HL-60/S4 (cell line): Measurements from ENCODE around the gene MGAT5.
"Not testable (repeated sequence)": the region's sequence is repeated elsewhere in the genome, so short reads cannot be mapped to it uniquely, and the experiment has no call there.

ENCODE experiments used
- in situ Hi-C: fragments of 300-500 bp; cut with MboI; formaldehyde crosslinking; loops from 2 replicates; pipeline ENCODE4 v1.14.3; 2022; ENCODE audit warnings: low sequenced_read_pairs

MGAT5 gene

DNA sequence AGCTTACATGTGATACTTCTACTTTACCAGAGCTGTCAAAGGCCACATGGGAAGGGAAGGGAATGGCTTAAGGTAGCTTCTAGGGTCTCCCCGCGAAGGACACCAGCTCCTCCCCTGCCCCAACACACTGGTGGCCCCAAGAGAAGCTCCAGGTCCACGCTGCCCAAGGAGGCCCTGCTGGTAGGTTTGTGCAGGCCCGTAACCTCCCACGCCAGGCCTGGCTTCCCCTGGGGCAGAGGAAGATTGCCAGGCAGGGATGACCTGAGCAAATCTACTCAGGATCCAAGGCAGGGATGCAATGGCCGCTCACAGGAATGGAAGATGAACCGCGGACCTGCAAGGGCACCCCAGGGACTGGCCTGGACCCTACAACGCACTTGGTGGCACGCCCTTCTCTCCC is 205.1 kb downstream of the MGAT5 start:
- in situ Hi-C loops: no loop called here

- in situ Hi-C loops: no loop called here
Observed at GRCh38 chr2:134459706-134460406, 206.0 kb downstream of the MGAT5 start.

DNA sequence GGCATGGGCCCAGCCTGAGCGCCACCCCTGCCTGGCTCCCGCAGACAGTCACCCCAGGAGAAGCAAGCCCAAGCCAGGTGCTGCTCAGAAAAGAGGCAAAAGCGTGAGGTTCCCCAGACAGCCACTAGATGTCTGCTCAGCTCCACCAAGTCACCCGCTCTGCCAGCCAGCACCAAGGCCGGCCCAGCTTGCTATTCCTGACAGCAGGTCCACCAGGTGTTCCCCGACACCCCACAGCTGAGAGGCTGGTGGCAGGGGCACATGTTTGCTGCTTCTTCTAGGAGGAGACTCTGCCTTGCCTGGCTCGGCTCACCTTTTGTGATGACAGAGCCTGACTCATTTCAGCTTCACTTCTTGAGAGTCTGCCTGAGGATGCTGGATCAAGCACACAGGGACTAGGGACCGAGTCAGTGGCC is 206.7 kb downstream of the MGAT5 start:
- in situ Hi-C loops: no loop called here

DNA sequence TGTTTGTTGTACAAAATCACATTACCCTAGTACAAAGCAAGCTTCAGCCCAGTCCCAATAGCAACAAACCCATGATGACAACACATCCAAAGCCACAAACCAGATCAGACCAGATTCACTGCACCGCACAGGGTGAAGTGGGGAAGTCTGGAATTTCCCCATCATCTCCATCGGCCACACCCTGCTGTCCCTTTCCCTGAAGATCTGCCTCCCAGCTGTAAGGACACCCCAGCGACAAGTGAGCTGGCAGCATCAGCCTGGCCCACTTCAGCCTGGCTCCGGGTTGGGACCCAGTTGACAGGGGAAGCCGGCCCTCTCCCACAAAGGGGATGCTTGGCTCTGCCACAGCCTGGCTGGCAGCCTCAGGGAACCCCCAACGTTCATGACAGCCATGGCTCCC is 207.6 kb downstream of the MGAT5 start:
- in situ Hi-C loops: no loop called here

DNA sequence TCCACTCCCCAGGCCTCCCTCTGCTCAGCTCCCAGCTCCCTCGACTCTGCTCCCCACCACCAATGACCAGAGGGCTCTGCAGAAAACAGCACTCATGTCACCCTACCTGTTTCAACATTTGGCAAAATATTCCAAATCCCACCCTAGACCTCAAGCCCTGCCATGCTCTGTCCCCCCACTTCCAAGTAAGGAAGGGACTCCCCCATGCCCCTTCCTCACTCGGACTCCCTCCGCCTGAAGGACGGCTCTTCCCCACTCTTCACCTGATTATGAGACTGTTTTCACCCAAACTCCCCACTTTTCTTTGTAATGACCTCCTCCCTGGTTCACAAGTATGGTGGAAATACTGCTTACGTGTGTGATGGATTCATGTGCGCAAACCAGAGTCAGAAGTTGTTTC is 208.4 kb downstream of the MGAT5 start:
- in situ Hi-C loops: no loop called here

DNA sequence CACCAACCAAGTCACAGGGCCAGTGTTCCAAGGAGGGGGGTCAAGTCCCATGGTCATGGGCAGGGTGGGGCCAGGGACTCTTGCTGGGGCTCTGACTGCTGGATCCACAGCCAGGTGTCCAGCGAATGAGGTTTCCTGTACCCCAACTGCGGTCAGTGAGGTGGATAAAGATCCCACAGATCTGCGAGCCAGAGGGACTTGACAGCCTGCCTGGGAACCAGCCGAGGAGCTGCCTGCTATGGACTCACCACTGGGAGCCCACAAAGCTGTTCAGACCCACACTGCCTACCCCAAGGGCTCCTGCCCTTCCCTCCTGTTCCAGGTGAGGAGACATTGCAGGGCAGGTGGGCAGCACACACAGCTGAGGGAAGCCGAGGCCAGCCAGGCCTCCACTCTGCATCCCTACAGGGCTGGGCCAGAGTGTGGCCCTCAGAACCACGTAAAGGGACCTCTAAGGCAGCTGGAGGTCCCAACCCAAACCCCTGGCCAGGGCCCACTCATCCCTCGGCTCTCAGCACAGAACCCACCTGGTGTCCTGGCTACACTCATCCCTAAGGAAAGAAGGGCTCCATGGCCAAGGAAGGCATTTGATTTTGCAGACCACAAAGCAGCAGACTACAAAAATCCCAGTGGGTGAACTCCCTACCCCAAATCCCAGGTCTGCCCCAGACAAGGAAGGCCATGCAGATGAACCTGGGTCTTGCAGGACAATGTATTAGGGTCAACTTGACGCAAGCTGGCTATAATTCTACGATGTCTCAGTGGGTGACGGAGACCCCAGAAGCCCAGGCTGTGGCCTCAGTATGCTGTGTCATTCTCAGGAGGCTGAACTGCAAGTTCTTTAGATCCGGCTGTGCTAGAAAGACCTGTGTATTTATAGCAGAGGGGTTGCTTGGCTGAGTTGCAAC is 209.2 kb downstream of the MGAT5 start:
- in situ Hi-C loops: no loop called here

GRCh38 chr2:134463699-134464022 is 209.8 kb downstream of the MGAT5 start:
- in situ Hi-C loops: no loop called here

DNA sequence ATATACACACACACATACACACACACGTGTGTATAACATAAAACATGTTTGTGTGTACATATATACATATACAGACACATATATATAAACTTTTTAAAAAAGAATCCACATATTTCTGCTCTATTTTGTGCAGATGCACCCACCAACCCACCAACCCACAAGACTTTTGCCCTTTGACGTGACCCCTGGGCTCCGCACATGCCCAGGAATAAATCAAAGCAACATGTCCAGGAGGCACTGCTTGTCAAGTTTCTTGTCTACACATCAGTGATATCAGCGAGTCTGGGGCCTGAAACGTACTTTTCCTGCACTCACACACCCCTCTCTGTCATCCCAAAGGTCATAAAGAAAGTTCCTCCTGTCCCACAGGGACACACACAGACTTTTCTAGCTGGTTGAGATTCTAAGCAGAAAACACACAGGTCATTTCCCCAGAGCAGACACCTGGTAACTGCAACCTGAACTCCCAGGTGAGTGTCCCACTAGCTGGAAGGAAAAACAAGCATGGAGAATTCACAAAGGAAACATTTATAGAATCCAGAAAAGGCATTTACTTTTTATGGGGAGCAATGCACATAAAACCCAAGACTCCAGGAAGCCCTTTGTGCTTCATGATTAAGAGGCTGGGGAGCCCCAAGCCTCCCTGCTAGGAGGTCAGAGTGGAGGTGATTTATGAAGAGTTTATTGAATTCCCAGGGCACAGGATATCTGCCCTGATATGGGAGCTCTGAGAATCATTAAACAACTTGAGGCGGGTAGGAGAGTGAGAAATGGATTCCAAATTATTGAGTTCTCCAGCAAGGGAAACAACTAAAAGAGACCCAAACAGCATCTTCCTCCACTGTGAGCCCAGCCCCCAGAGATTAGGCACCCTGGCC is 211.6 kb downstream of the MGAT5 start:
- in situ Hi-C loops: no loop called here

DNA sequence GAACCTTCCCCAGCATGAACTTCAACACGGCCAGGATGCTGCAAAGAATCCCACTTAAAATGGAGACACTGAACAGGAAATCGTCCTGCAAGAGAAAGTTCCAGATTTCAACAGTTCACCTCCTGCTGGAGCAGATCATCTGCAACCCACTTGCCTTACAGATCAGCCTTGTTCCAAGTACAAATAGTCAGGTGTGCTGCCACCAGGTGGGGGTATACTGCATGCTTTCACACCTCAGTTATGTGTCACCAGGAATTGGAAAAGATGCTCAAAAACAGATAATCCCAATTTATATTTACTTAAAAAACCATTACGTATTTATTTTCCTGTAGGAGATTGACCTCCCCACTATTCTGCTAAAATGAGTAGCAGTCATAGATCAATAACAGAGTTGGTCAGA is 212.3 kb downstream of the MGAT5 start:
- in situ Hi-C loops: no loop called here

- in situ Hi-C loops: no loop called here
Observed at GRCh38 chr2:134468164-134468563, 214.3 kb downstream of the MGAT5 start.

DNA sequence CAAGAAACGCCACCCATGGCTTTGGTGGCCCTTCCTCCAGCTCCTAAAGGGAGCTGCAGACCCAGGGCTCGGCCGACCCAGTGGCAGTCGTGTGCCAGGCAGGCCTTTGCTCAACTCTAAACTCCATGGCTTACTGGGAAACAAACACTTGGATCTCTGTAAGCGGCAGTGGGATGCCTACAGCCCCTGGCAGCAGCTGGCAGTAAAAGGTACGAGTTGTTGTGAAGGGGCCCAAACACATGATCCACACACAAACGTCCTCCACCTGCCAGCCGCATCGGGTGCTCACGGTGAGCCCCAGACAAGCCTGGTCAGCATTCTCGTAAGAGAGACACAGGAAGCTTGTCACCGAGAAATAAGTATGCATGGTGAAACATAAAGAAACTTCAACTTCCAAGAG is 214.9 kb downstream of the MGAT5 start:
- in situ Hi-C loops: no loop called here

DNA sequence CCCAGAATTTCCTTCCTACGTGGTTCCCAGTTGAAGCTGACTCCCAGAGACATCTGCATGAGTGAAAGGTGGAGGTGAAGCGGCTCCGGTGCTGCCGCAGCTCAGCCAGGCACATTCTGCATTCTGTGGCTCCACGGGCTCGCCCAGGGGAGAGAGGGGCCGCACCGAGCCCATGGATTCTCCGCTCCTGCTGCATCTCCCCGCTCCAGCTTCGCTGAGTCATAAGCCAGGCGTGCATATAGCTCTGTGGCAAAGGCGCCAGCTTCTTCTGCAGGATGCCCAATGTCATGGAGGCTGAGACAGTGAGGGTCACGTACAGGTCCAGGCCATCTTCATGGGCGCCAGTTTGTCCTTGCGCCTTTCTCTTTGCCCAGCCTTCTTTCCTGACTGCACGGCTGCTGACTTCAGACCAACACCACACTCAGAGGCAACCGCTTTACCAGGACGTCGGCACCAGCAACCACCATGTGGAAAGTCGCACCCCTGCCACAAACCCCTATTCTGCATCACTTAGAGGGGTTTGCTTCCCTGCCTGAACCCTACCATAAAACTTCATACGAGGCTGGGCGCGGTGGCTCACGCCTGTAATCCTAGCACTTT is 215.7 kb downstream of the MGAT5 start:
- in situ Hi-C loops: no loop called here

- in situ Hi-C loops: no loop called here
Observed at GRCh38 chr2:134470561-134471168, 216.8 kb downstream of the MGAT5 start.

- in situ Hi-C loops: not testable (repeated sequence)
Observed at GRCh38 chr2:134476982-134477381, 223.1 kb downstream of the MGAT5 start.

DNA sequence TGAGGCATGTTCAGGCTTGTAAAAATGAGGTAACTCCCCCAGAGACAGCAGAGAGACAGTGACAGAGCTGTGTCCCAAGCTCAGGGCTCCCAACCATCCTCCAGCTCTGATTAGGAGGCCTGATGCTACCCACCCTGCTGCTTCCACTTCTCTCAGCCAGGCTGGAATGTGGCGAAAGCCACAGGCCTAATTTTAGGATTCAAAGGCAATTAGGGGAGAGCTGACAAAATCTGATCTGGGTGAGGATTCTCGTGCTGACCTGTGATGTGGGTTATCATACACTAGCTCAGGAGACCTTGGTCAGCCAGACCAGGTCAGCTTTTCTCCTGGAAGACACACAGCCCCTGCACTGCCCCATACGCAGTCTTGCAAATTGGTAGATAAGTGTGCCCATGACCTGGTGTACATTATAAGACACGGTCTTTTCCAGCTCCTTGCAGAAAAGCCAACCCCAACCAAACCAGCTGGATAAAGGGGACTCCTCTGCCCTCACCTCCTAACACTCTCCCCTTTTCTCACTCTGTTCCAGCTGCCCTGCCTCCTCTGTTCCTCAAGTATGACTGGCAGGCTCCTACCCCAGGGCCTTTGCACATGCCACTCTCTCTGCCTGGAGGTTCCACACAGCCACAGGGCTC is 225.9 kb downstream of the MGAT5 start:
- in situ Hi-C loops: no loop called here

DNA sequence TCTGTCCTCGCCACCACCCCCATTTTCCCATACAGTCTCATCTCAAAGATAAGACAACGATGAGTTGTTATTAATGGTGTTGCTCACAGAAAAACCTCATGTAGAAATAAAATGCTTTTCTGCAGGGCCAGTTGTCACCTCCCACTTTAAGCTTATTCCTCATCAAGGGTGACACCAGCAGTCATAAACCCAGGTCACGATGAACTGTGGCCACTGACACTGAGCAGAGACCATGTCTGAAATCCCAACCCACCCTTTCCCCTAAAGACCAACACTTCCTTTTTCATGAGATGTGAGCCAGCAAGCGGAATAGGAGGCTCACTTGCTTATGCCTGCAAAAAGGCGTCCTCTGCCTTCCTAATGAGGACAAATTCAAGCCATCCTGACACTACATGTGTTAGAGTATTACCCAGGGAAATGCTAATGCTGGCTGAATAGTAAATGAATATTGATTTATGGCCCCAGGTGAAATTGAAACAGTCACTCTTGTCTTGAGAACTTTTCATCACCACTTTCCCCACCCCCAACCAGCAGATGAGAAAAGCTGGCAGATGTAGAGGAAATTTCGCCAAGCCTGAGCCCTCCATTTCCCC is 228.4 kb downstream of the MGAT5 start:
- in situ Hi-C loops: no loop called here

GRCh38 chr2:134482766-134483340 is 229.0 kb downstream of the MGAT5 start:
- in situ Hi-C loops: no loop called here

- in situ Hi-C loops: no loop called here
Observed at GRCh38 chr2:134489732-134490384, 236.0 kb downstream of the MGAT5 start.

- in situ Hi-C loops: no loop called here
Observed at GRCh38 chr2:134490559-134490958, 236.7 kb downstream of the MGAT5 start.
